HepG2 (cell line): ENCODE measurements around the gene PSME3IP1. TPM values are rescaled to one million over a fixed set of nuclear protein-coding genes. Genes with fewer than 3 reads are reported as not detected.
"Not testable (repeated sequence)": the region's sequence is repeated elsewhere in the genome, so short reads cannot be mapped to it uniquely, and the experiment has no call there.

Experiments
- ATAC-seq: fragments of 200-7000 bp; cut with Tn5 transposase; 3 replicates; pipeline ENCODE4 v1.9.1; 2020; ENCODE audit warnings: mild to moderate bottlenecking, moderate library complexity
- BruUV-seq: library from RNA; stranded (reverse); fragments of 400-500 nt; replicated peaks from 2 replicates; lab custom pipeline; 2021; lab: Mats Ljungman, UMichigan
- CTCF ChIA-PET: fragments of 300-600 bp; formaldehyde crosslinking; extraction: SDS; loops from one replicate; lab custom pipeline; 2021; ENCODE audit warnings: low total read pairs, inconsistent platforms, low intra/inter-chr PET ratio; lab: Yijun Ruan, JAX
- POLR2A ChIA-PET: fragments of 350-600 bp; sonication (Branson Sonifier 250); formaldehyde crosslinking; loops from one replicate; lab custom pipeline; 2020; ENCODE audit warnings: antibody characterized with exemption, inconsistent platforms; lab: Yijun Ruan, JAX
- DNase-seq: peaks from one replicate; pipeline ENCODE4 v3.0.0-alpha.2; 2015; ENCODE audit warnings: low spot score
- FAIRE-seq: peaks from 3 replicates; lab custom pipeline; 2011; peaks lifted over from hg19 to GRCh38; lab: Jason Lieb, UNC
- H2AFZ ChIP-seq: one replicate; pipeline ENCODE4 v1.6.1; 2011; ENCODE audit warnings: low read length, inconsistent platforms
- H3K27ac ChIP-seq: fragments of 300-600 bp; 3 replicates; pipeline ENCODE4 v1.8.0; 2011; ENCODE audit warnings: mixed run types, mild to moderate bottlenecking, mixed read lengths, low read length, inconsistent platforms; ENCODE audit not compliant: insufficient read depth; ENCODE audit errors: extremely low read length
- H3K27me3 ChIP-seq, 2 experiments: fragments of 200-600 bp in 1 of 2; 2 replicates in 1 of 2; 3 replicates in 1 of 2; pipeline versions ENCODE4 v1.6.0 to v1.8.0; 2011; ENCODE audit warnings: low read length in 2 of 2, mild to moderate bottlenecking in 2 of 2, moderate library complexity in 2 of 2, inconsistent platforms in 1 of 2; ENCODE audit not compliant: insufficient read depth in 2 of 2, control insufficient read depth in 1 of 2
- H3K36me3 ChIP-seq, 2 experiments: fragments of 200-600 bp in 1 of 2; replicated peaks in 1 of 2; 2 replicates in 1 of 2; 3 replicates in 1 of 2; pipeline versions ENCODE4 v1.5.1 to v1.8.0; 2011; ENCODE audit warnings: low read length in 2 of 2, inconsistent platforms in 1 of 2; ENCODE audit not compliant: insufficient read depth in 2 of 2, control insufficient read depth in 1 of 2
- H3K4me1 ChIP-seq: 2 replicates; pipeline ENCODE4 v1.5.1; 2012; ENCODE audit warnings: low read length, inconsistent platforms; ENCODE audit not compliant: insufficient read depth
- H3K4me2 ChIP-seq: 2 replicates; pipeline ENCODE4 v1.6.0; 2011; ENCODE audit warnings: low read depth, low read length, inconsistent platforms
- H3K4me3 ChIP-seq, 3 experiments: fragments of 200-600 bp in 1 of 3; sonication (generic), shearing (Covaris generic) in 1 of 3; replicated peaks in 1 of 3; 2 replicates each; pipeline ENCODE4 v1.5.1; 2011 to 2016; ENCODE audit warnings: low read length in 3 of 3, inconsistent platforms in 2 of 3, low read depth in 2 of 3, mild to moderate bottlenecking in 2 of 3, control low read depth in 1 of 3, mixed read lengths in 1 of 3; ENCODE audit not compliant: insufficient read depth in 1 of 3
- H3K79me2 ChIP-seq: one replicate; pipeline ENCODE4 v1.6.1; 2011; ENCODE audit warnings: low read length, inconsistent platforms; ENCODE audit not compliant: insufficient read depth
- H3K9ac ChIP-seq: 2 replicates; pipeline ENCODE4 v1.6.0; 2011; ENCODE audit warnings: mild to moderate bottlenecking, low read depth, low read length, inconsistent platforms; ENCODE audit not compliant: insufficient read depth
- H3K9me3 ChIP-seq: 2 replicates; pipeline ENCODE4 v1.5.1; 2012; ENCODE audit warnings: mild to moderate bottlenecking, low read length
- H4K20me1 ChIP-seq: 2 replicates; pipeline ENCODE4 v1.6.0; 2011; ENCODE audit warnings: inconsistent platforms, mild to moderate bottlenecking, low read length, moderate library complexity; ENCODE audit not compliant: insufficient read depth
- BORCS8-MEF2B ChIP-seq: sonication (generic); formaldehyde crosslinking; IDR thresholded peaks from 2 replicates; pipeline ENCODE4 v1.8.0; 2022; ENCODE audit warnings: mild to moderate bottlenecking, missing genetic modification reagents
- FOXP4 ChIP-seq: sonication (generic); formaldehyde crosslinking; IDR thresholded peaks from 2 replicates; pipeline ENCODE4 v1.4.0; 2020; ENCODE audit warnings: missing genetic modification reagents
- ISL2 ChIP-seq: sonication (generic); formaldehyde crosslinking; IDR thresholded peaks from 2 replicates; pipeline ENCODE4 v1.5.0; 2020; ENCODE audit warnings: missing genetic modification reagents
- MATR3 ChIP-seq: sonication (generic); formaldehyde crosslinking; IDR thresholded peaks from 2 replicates; pipeline ENCODE4 v1.4.0; 2020; ENCODE audit warnings: missing genetic modification reagents
- RFX3 ChIP-seq: IDR thresholded peaks from 2 replicates; pipeline ENCODE4 v1.6.1; 2016; ENCODE audit warnings: missing biosample characterization, missing genetic modification reagents
- SRF ChIP-seq: IDR thresholded peaks from 2 replicates; pipeline ENCODE4 v1.6.1; 2011; ENCODE audit warnings: mild to moderate bottlenecking, low read depth, low read length, moderate library complexity
- ZNF281 ChIP-seq: sonication (generic); formaldehyde crosslinking; IDR thresholded peaks from 2 replicates; pipeline ENCODE4 v1.4.0; 2020; ENCODE audit warnings: missing genetic modification reagents, borderline replicate concordance
- ZNF850 ChIP-seq: sonication (generic); formaldehyde crosslinking; conservative IDR thresholded peaks from 2 replicates; pipeline ENCODE4 v1.9.0; 2021; ENCODE audit warnings: mild to moderate bottlenecking, missing genetic modification reagents
- WGBS: methylation state at CpG from one replicate; pipeline ENCODE4 v1.1.6; 2017; ENCODE audit warnings: low lambda C conversion rate; 5-methylcytosine and 5-hydroxymethylcytosine counted together
- in situ Hi-C: cut with HindIII; loops from 2 replicates; pipeline ENCODE4 v1.10.0; 2017; ENCODE audit warnings: low pct_unique_long_range_greater_than_20kb; ENCODE audit not compliant: extremely low pct_ligation_motif_present
- intact Hi-C: fragments of 100-400 bp; cut with micrococcal nuclease; formaldehyde crosslinking; loops from one replicate; pipeline ENCODE4 v1.10.0; 2022; ENCODE audit not compliant: unreplicated experiment
- polyA plus RNA-seq, 8 experiments: library from polyadenylated mRNA; depleted of rRNA in 3 of 8; stranded (reverse) in 7 of 8; unstranded in 1 of 8; fragments of >200 nt; fragmentation: Illumina TruSeq in 4 of 8; extraction: Trizol in 4 of 8; gene quantifications; 2 replicates each; pipeline versions ENCODE4 v1.2.1 to v1.2.3, GENCODE V29; 2011 to 2016; ENCODE audit warnings: low read depth in 4 of 8, missing spikeins in 1 of 8, mixed read lengths in 1 of 8; ENCODE audit not compliant: insufficient read depth in 1 of 8
- total RNA-seq, 5 experiments: library from RNA; depleted of rRNA; stranded (reverse); fragments of >200 nt; fragmentation: Illumina TruSeq; extraction: Trizol; gene quantifications; 2 replicates each; pipeline ENCODE4 v1.2.3, GENCODE V29; 2016; ENCODE audit warnings: low read depth in 1 of 5

The PSME3IP1 gene
- total and polyA plus RNA-seq, 2 of the 13 experiments (the other 11 are each of a cell fraction or from before 2014, with no cell fraction given), result 90.8 to 99.8 TPM

GRCh38 chr16:57110937-57111336, 74.9 kb downstream of the PSME3IP1 start (continued):
- TF ChIP-seq ZNF281 (CRISPR knock-in tag) (no peak), MATR3 (CRISPR knock-in tag) (no peak), ISL2 (CRISPR knock-in tag) (no peak), BORCS8-MEF2B (CRISPR knock-in tag) (no peak), ZNF850 (CRISPR knock-in tag) (no peak), FOXP4 (CRISPR knock-in tag) (no peak)
- TF ChIP-seq, all 625 proteins: peak for 0

GRCh38 chr16:57109259-57110105, 76.4 kb downstream of the PSME3IP1 start:
- POLR2A ChIA-PET, H3K4me2 ChIP-seq, H3K4me1 ChIP-seq, FAIRE-seq, in situ Hi-C loops, H3K36me3 ChIP-seq, H3K79me2 ChIP-seq, ATAC-seq, H3K9ac ChIP-seq, H4K20me1 ChIP-seq, H3K9me3 ChIP-seq, H3K27ac ChIP-seq, DNase-seq, BruUV-seq, H3K4me3 ChIP-seq, H3K27me3 ChIP-seq, intact Hi-C loops, H2AFZ ChIP-seq, CTCF ChIA-PET: not testable (repeated sequence)
- 56% methylated on average over 10 of the region's 10 CpGs for WGBS
- TF ChIP-seq SRF (0 out of 2 replicates have a peak, but pooled peaks have one; percentile 24), RFX3 (CRISPR knock-in tag) (peak; percentile 61; the same call in 1 of the 2 replicates)
